NT2/D1 (cell line): ENCODE data around the gene TGFBI.

Experiments
- SUZ12 ChIP-seq: IDR thresholded peaks from 2 replicates; pipeline ENCODE4 v1.6.1; 2011; ENCODE audit not compliant: insufficient read length, insufficient read depth; ENCODE audit errors: extremely low read depth
- YY1 ChIP-seq: IDR thresholded peaks from 2 replicates; pipeline ENCODE4 v1.6.1; 2011; ENCODE audit not compliant: insufficient read length, insufficient read depth
- ZNF274 ChIP-seq: IDR thresholded peaks from 2 replicates; pipeline ENCODE4 v1.6.1; 2011; ENCODE audit warnings: mild to moderate bottlenecking, low read depth, low read length

GRCh38 chr5:136106351-136107031 lies 77.7 kb downstream of the TGFBI start:
- no peak for TF ChIP-seq YY1
- no peak for TF ChIP-seq SUZ12
- no peak for TF ChIP-seq ZNF274
